Activated naive CD8-positive, alpha-beta T cell treated with anti-CD3 and anti-CD28 coated beads for 36 hours (primary cell): ENCODE results near the gene GOLIM4. TPM values are rescaled to one million over a fixed set of nuclear protein-coding genes. Genes with fewer than 3 reads are reported as not detected.
"Not testable (repeated sequence)": the region's sequence is repeated elsewhere in the genome, so short reads cannot be mapped to it uniquely, and the experiment has no call there.

Source experiments
- DNase-seq: peaks from one replicate; pipeline ENCODE4 v3.0.0; 2021
- H3K27ac Mint-ChIP-seq: one replicate; pipeline ENCODE4 v1.8.0; 2022; ENCODE audit warnings: mild to moderate bottlenecking, moderate library complexity, mixed read lengths
- H3K27me3 Mint-ChIP-seq: one replicate; pipeline ENCODE4 v1.8.0; 2022; ENCODE audit warnings: mild to moderate bottlenecking, mixed read lengths
- H3K36me3 Mint-ChIP-seq: one replicate; pipeline ENCODE4 v1.8.0; 2021; ENCODE audit warnings: mild to moderate bottlenecking, mixed read lengths
- H3K4me1 Mint-ChIP-seq: one replicate; pipeline ENCODE4 v1.8.0; 2021; ENCODE audit warnings: mixed read lengths
- H3K4me3 Mint-ChIP-seq: one replicate; pipeline ENCODE4 v1.8.0; 2022; ENCODE audit warnings: mild to moderate bottlenecking, moderate library complexity, mixed read lengths
- H3K9me3 Mint-ChIP-seq: one replicate; pipeline ENCODE4 v1.8.0; 2022; ENCODE audit warnings: mixed read lengths
- total RNA-seq, 2 experiments: library from RNA; stranded (reverse); gene quantifications; one replicate each; pipeline ENCODE4 v1.2.3, GENCODE V29; 2021

Gene GOLIM4
- total RNA-seq, 2 experiments from 2014 or later: 6.1 to 6.5 TPM

DNA sequence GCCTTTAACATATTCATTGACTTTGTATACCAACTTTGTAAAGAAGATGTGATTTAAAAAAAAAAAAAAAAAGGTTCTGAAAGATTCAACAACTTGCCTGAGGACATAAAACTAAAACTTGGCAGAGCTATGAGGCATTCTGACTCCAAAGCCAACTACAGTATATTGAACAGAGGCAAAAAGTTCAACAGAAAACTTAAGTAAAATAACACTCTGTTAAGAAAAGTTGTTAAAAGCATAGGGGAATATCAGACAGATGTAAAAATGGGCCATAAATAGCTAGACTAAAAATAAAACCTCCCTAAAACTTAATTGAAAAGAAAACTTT, 23.4 kb downstream of the GOLIM4 start:
- Mint-ChIP-seq H3K4me3 (no peak overlapping the region), H3K27ac (no peak overlapping the region), H3K27me3 (no peaks in the 10 kb centered on the region), H3K9me3 (no peaks in the 10 kb centered on the region), H3K36me3 (no peaks in the 10 kb centered on the region), H3K4me1 (no peaks in the 10 kb centered on the region)
- DNase-seq: no peak

DNA sequence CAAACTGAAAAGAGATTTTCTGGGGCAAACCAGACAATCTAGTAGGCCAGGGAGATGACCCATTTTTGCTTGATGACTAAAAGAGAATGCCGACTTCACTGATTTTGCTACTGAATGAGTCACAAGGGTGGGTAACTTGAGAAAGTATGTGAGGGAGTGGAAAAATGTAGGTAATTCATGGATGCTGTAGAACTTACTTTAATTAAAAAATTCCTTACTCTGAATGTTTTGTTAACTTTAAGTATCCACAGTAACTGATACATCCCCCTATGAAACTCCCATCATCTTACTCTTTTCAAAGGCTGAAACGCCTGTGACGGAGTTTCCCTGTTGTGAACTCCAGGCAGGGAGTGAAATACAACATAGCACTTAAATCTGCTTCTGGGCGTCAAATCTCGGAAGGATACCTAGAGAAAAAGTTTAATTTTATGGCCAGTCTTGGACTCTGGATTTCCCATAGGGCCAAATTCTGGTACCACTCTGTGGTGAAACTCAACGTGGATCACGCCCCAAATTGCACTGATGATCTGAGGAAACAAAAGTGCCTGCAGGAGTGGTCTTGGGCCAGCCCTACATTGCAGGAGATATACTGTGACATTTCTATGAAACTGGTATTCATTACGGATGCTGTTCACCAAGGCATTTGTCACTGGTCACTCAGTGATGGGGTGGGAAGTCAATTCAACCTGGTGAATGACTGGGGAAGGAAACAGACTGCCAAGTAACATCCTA, 24.0 kb downstream of the GOLIM4 start:
- Mint-ChIP-seq H3K4me1 (no peaks in the 10 kb centered on the region), H3K27me3 (no peaks in the 10 kb centered on the region), H3K36me3 (no peaks in the 10 kb centered on the region), H3K4me3 (no peak overlapping the region), H3K27ac (no peak overlapping the region), H3K9me3 (no peaks in the 10 kb centered on the region)
- DNase-seq: no peak

DNA sequence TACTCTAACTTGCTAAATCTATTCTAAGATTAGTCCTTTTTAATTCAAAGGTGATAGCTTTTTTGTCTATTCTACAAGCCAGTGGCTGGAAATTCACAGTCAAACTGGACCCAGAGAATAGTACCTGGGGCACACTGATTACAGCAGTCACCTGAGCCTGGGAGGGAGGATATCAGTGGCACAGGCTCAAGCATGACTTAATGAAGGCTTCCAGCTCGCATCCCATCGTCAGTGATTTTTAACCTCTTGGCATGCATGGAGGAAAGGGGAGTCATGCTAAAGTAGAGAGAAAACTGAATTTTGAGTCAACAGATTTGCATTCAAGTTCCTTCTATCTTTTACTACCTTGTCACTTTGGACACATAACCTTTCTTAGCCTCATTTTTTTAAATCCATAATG, 24.8 kb downstream of the GOLIM4 start:
- no peaks in the 10 kb centered on the region for H3K4me1 Mint-ChIP-seq
- no peak for DNase-seq
- no peak overlapping the region for H3K27ac Mint-ChIP-seq
- H3K9me3 Mint-ChIP-seq: no peaks in the 10 kb centered on the region
- H3K27me3 Mint-ChIP-seq: no peaks in the 10 kb centered on the region
- H3K4me3 Mint-ChIP-seq: no peak overlapping the region
- no peaks in the 10 kb centered on the region for H3K36me3 Mint-ChIP-seq

DNA sequence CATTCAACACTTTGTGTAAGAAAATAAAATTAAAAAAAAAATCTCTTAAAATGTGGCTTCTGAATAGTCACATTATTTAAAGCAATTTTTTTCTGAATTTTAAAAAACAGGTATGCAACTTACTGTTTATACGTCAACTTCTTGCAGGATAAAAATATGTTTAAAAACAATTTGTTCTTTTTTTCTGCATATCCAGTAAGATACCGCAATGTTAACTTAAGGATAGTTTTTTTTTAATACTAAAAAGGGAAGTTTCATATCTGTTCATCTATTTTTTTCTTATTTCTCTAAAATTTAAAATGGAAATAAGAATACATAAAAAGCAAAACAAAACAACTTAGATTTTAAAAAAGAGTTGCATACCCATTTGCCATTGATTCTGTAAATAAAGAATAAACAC, 27.4 kb downstream of the GOLIM4 start:
- Mint-ChIP-seq H3K9me3 (no peaks in the 10 kb centered on the region), H3K27ac (no peak overlapping the region), H3K27me3 (no peaks in the 10 kb centered on the region), H3K4me1 (no peaks in the 10 kb centered on the region), H3K4me3 (no peak overlapping the region), H3K36me3 (no peaks in the 10 kb centered on the region)
- no peak for DNase-seq

DNA sequence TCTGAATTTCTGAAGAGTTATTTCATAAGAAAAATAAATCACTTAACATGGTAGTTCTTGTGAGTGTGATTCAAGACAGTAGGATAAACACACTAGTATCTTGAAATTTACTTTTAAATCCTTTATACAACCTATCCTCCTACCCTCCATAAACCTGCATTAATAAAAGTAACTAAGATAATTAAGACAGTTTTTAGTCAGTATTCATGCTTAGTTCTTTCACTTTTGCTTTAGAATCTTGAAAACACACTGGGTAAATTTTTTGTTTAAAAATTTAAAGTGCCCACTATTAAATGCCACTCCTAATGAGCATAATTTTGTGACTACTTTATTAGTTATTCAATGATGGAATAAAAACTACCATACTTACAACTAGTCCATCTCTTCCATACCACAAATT, 28.8 kb downstream of the GOLIM4 start:
- no peak overlapping the region for H3K4me3 Mint-ChIP-seq
- no peaks in the 10 kb centered on the region for H3K27me3 Mint-ChIP-seq
- H3K9me3 Mint-ChIP-seq: no peaks in the 10 kb centered on the region

DNA sequence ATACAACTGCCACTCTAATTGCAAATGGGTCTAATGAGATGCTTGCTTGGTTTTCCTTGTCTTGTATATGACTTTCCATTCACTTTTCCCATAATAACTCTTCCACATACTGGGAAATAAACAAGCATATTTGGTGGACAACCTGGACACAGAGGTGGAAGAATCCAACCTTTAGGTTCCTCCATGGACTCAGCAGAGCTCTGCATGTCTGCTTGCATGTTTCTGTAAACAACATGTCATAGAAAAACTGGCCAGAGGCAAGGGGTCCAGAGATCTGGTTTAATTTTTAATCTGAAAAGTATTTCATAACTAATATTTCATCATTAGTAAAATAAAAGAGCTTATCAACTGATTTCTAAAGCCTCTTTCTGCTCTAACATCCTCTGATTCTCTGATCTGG, 30.2 kb downstream of the GOLIM4 start:
- H3K9me3 Mint-ChIP-seq: no peaks in the 10 kb centered on the region
- no peak overlapping the region for H3K27ac Mint-ChIP-seq
- no peak overlapping the region for H3K4me3 Mint-ChIP-seq
- no peaks in the 10 kb centered on the region for H3K27me3 Mint-ChIP-seq
- DNase-seq: no peak
- H3K36me3 Mint-ChIP-seq: no peaks in the 10 kb centered on the region
- peaks cover 18% of the 10 kb centered on the region for H3K4me1 Mint-ChIP-seq

More for the DNA sequence above, 28.8 kb downstream of the GOLIM4 start:
- DNase-seq: no peak
- no peaks in the 10 kb centered on the region for H3K36me3 Mint-ChIP-seq
- H3K27ac Mint-ChIP-seq: no peak overlapping the region
- peaks cover 6% of the 10 kb centered on the region for H3K4me1 Mint-ChIP-seq

DNA sequence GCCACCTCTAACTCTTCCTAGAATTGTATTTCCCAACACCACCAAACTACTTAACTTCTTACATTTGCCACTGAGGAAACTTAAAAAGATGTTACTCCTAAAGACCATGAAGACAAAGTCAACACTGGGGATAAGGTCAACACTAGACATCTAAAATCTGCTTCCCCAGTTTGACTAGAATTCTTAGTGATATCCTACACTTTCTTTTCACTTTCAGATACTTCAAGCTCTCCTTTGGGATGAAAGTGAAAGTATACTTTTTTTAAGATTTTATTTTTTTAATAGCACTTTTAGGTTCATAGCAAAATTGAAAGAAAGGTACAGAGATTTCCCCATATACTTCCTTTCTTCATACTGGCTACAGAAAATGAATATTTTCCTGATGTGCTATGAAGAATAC, 32.6 kb downstream of the GOLIM4 start:
- H3K9me3 Mint-ChIP-seq: no peaks in the 10 kb centered on the region
- H3K36me3 Mint-ChIP-seq: no peaks in the 10 kb centered on the region
- H3K4me1 Mint-ChIP-seq: peaks cover 18% of the 10 kb centered on the region
- H3K27ac Mint-ChIP-seq: no peak overlapping the region
- peaks cover 8% of the 10 kb centered on the region for H3K27me3 Mint-ChIP-seq
- no peak overlapping the region for H3K4me3 Mint-ChIP-seq
- no peak for DNase-seq

DNA sequence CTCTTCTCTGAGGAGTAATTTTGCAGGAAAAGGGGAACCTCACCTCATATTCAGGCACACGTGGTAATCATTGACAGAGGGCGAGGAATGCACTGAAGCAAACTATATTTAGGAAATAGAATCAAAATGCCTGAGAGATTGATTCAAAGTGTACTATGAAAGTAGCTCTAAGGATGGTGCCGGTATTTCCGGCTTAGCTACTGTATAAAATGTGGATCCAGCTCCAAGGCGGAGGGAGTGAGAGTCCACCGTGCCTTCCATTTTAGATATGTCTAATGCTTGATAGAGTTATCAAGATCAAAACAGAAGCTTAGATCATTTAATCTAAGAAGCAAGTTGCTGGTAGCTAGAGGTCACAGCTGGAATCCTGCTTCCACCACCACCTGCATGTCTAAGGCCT, 33.0 kb downstream of the GOLIM4 start:
- Mint-ChIP-seq H3K27me3 (peaks cover 8% of the 10 kb centered on the region), H3K4me3 (no peak overlapping the region), H3K4me1 (peaks cover 18% of the 10 kb centered on the region), H3K27ac (no peak overlapping the region), H3K9me3 (no peaks in the 10 kb centered on the region), H3K36me3 (no peaks in the 10 kb centered on the region)
- no peak for DNase-seq

DNA sequence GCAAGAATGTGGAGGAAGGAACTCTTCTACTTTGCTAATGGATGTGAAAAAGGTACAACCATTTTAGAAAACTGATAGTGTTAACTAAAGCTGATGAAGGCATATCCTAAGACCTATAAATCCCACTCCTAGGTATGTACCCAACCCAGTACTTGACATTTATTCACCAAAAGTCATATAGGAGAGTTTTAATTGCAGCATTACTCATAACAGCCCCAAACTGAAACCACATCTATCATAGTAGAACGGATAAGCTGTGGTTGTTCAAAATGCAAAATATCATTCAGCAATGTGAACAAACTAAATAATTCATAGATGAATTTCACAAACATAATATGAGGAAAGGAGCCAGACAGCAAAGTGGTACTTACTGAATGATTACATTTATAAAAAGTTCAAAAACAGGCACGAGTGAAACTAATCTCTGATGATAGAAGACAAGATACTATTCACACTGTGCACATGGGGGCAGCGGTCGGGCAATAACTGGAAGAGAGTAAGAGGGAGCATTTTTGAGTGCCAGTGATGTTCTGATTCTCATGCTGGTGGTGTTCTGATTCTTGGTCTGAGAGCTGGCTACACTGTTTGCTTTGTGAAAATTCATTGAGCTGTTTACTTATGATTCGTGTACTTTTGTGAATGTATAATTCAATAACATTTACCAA, 34.3 kb downstream of the GOLIM4 start:
- H3K36me3 Mint-ChIP-seq: no peaks in the 10 kb centered on the region
- peaks cover 18% of the 10 kb centered on the region for H3K4me1 Mint-ChIP-seq
- no peak overlapping the region for H3K27ac Mint-ChIP-seq
- no peak overlapping the region for H3K4me3 Mint-ChIP-seq
- H3K27me3 Mint-ChIP-seq: peaks cover 8% of the 10 kb centered on the region
- DNase-seq: no peak
- peaks cover 3% of the 10 kb centered on the region for H3K9me3 Mint-ChIP-seq

DNA sequence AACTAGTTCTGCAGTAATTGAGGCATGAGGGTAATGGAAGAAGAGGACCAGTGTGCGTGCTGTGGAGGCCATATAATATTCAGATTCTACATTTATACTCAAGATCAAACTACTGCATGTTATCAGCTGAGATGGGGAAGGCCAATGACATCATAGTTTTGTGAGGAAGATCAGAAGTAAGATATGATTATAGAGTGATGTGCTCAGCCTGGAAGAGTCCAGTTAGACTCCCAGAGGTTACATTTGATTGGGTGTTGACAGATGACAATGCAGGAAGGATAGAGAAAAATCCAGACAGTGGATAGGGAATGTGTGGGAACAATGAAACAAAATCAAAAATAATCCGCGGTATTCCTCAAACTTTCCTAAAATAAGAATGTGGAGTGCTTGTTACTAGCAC, 35.4 kb downstream of the GOLIM4 start:
- peaks cover 18% of the 10 kb centered on the region for H3K4me1 Mint-ChIP-seq
- peaks cover 3% of the 10 kb centered on the region for H3K9me3 Mint-ChIP-seq

DNA sequence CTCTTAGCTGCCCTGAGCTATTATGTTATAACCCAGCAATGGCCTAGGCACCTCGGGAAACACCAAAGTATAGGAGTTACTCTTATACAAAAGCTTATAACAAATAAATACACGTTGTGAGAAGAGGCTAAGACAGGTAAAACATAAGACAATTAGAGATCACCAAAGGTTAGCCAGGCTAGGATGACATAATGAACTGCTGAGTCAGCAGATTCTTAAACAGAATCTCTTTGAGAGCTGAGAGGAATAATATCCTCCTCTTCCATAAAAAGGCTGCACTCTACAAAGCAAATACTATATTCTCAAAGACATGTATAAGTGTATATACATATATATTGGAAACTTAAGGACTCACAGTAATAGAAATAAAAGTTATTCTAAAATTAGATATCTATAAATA, 37.2 kb downstream of the GOLIM4 start:
- peaks cover 2% of the 10 kb centered on the region for H3K36me3 Mint-ChIP-seq

More for the DNA sequence above, 35.4 kb downstream of the GOLIM4 start:
- H3K36me3 Mint-ChIP-seq: no peaks in the 10 kb centered on the region
- no peak overlapping the region for H3K4me3 Mint-ChIP-seq
- H3K27me3 Mint-ChIP-seq: peaks cover 10% of the 10 kb centered on the region
- DNase-seq: no peak
- no peak overlapping the region for H3K27ac Mint-ChIP-seq

DNA sequence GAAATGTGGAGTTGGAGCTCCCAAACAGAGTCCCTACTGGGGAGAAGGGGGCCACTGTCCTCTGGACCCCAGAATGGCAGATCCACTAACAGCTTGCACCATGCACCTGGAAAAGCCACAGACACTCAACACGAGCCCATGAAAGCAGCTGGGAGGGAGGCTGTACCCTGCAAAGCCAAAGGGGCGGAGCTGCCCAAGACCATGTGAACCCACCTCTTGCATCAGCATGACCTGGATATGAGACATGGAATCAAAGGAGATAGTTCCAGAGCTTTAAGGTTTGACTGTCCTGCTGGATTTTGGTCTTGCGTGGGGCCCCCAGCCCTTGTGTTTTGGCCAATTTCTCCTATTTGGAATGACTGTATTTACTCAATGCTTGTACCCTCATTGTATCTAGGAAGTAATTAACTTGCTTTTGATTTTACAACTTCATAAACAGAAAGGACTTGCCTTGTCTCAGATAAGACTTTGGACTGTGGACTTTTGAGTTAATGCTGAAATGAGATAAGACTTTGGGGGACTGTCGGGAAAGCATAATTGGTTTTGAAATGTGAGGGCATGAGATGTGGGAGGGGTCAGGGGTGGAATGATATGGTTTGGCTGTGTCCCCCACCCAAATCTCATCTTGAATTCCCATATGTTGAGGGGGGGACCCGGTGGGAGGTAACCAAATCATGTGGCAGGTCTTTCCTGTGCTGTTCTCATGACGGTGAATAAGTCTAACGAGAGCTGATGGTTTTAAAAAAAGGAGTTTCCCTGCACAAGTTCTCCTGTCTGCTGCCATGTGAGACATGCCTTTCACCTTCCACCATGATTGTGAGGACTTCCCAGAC, 39.1 kb downstream of the GOLIM4 start:
- not testable (repeated sequence) for H3K4me1 Mint-ChIP-seq, H3K27ac Mint-ChIP-seq, H3K4me3 Mint-ChIP-seq, H3K36me3 Mint-ChIP-seq, H3K9me3 Mint-ChIP-seq, DNase-seq
- H3K27me3 Mint-ChIP-seq: peaks cover 13% of the 10 kb centered on the region

More for the DNA sequence above, 37.2 kb downstream of the GOLIM4 start:
- H3K4me1 Mint-ChIP-seq: peaks cover 18% of the 10 kb centered on the region
- no peak overlapping the region for H3K27ac Mint-ChIP-seq
- peaks cover 13% of the 10 kb centered on the region for H3K27me3 Mint-ChIP-seq
- no peak for DNase-seq
- H3K4me3 Mint-ChIP-seq: no peak overlapping the region
- peaks cover 5% of the 10 kb centered on the region for H3K9me3 Mint-ChIP-seq

DNA sequence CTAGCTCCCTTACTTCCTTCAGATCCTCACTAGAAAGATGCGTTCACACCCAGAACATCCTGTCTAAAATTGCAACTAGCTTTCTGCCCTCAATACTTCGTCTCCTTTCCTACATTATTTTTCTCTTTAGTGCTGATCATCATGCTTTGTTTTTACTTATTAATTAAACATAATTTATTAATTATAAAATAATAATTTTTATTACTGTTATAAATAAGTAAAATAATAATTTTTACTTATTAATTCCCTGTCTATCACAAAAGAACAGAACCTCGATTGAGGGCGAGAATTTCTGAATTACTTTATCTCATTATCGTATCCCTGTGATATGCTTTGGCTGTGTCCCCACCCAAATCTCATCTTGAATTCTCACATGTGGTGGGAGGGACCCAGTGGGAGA, 41.3 kb downstream of the GOLIM4 start:
- peaks cover 2% of the 10 kb centered on the region for H3K36me3 Mint-ChIP-seq
- H3K9me3 Mint-ChIP-seq: peaks cover 5% of the 10 kb centered on the region
- H3K27ac Mint-ChIP-seq: no peak overlapping the region
- H3K4me1 Mint-ChIP-seq: no peaks in the 10 kb centered on the region
- no peak for DNase-seq
- peaks cover 9% of the 10 kb centered on the region for H3K27me3 Mint-ChIP-seq
- no peak overlapping the region for H3K4me3 Mint-ChIP-seq

DNA sequence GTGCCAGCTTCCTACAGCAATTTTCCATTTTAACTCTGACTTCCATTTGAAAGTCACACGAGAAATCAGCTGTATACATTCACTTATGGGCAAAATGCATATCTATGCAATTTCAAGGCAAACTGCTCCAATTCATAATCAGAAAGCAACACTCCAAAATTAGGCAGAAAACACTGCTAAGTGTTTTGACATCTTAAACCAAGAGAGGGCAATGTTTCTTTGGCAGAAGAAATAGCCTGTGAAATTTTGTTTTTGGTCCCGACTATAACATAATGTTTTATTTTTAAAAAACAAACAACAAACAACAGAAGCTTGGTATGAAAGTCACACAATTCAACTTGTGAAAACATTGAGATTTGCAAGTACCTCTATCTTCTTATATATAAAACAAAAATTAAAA, 42.6 kb downstream of the GOLIM4 start:
- Mint-ChIP-seq H3K4me3 (no peak overlapping the region), H3K36me3 (peaks cover 2% of the 10 kb centered on the region), H3K4me1 (no peaks in the 10 kb centered on the region), H3K9me3 (peaks cover 5% of the 10 kb centered on the region), H3K27me3 (peaks cover 9% of the 10 kb centered on the region), H3K27ac (no peak overlapping the region)
- no peak for DNase-seq

DNA sequence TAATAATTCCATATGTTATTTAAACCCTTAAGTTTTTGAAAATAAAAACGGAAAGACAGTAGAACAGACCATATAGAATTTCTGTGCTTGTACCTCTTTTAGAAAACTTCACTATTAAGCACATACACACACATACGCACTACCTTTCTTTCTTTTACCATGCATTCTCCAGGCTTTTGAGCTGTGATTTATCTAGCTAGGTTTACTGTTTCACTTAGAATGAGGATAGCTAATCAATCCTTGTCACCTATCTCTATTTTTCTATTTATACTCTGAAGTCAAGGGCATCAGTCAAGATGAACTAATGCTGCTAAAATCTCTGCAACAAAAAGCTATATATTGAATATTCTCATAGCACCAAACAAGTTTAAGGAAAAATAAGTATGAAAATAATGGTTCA, 43.2 kb downstream of the GOLIM4 start:
- Mint-ChIP-seq H3K9me3 (peaks cover 5% of the 10 kb centered on the region), H3K27ac (no peak overlapping the region), H3K36me3 (peaks cover 2% of the 10 kb centered on the region), H3K4me1 (no peaks in the 10 kb centered on the region), H3K27me3 (peaks cover 9% of the 10 kb centered on the region), H3K4me3 (no peak overlapping the region)
- no peak for DNase-seq
